Fibroblast of lung (primary cell): Measurements from ENCODE around the gene GPC3.

Source experiments
- EZH2 ChIP-seq: IDR thresholded peaks from 2 replicates; pipeline ENCODE4 v1.5.1; 2012; ENCODE audit warnings: low read length, control low read depth, mild to moderate bottlenecking; ENCODE audit errors: missing control alignments
- TF ChIP-seq, protein P1 (sequence below), 2 donors: IDR thresholded peaks in 1 of 2; conservative IDR thresholded peaks in 1 of 2; 1 replicate in 1 of 2; 2 replicates in 1 of 2; pipeline ENCODE4 v1.5.1; 2011 to 2012; ENCODE audit warnings: low read length in 2 of 2, control low read depth in 1 of 2, inconsistent platforms in 1 of 2, low read depth in 1 of 2, mild to moderate bottlenecking in 1 of 2

DNA sequence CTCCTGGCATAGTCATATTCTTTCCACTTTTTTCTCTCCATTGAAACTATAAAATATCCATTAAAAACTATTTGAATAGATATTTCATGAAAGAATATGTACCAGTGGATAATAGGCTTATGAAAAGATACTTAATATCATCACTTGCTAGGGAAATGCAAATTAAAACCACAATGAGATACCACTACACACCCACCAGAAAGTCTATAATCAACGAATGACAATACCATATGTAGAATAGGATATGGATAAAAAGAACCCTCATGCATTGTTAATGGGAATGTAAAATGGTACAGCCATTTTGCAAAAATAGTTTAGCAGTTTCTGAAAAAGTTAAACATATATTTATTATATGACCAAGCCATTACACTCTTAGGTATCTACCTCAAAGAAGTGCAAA, 351.4 kb downstream of the GPC3 start:
- TF ChIP-seq, protein P1, sequence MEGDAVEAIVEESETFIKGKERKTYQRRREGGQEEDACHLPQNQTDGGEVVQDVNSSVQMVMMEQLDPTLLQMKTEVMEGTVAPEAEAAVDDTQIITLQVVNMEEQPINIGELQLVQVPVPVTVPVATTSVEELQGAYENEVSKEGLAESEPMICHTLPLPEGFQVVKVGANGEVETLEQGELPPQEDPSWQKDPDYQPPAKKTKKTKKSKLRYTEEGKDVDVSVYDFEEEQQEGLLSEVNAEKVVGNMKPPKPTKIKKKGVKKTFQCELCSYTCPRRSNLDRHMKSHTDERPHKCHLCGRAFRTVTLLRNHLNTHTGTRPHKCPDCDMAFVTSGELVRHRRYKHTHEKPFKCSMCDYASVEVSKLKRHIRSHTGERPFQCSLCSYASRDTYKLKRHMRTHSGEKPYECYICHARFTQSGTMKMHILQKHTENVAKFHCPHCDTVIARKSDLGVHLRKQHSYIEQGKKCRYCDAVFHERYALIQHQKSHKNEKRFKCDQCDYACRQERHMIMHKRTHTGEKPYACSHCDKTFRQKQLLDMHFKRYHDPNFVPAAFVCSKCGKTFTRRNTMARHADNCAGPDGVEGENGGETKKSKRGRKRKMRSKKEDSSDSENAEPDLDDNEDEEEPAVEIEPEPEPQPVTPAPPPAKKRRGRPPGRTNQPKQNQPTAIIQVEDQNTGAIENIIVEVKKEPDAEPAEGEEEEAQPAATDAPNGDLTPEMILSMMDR (conservative IDR thresholded peaks at IDR 0.05 in 1 of 2, IDR thresholded peaks at IDR 0.05 in 1 of 2; ENCODE audit: low read depth in 1 of 2, low read length in 2 of 2), result no peak
- TF ChIP-seq EZH2, result no peak
